GM19452 (cell line): ENCODE measurements around the gene KLK4.
"Not testable (repeated sequence)": the region's sequence is repeated elsewhere in the genome, so short reads cannot be mapped to it uniquely, and the experiment has no call there.

Experiments used
- ATAC-seq: cut with Tn5 transposase; IDR thresholded peaks from one replicate; pipeline ENCODE4 v1.9.1; 2021; ENCODE audit not compliant: unreplicated experiment

Gene KLK4

GRCh38 chr19:50916069-50916468, 4.9 kb upstream of the KLK4 start:
- no peak for ATAC-seq

- ATAC-seq, result no peak
Observed at GRCh38 chr19:50912727-50913716, 1.8 kb upstream of the KLK4 start.

- no peak for ATAC-seq
Observed at GRCh38 chr19:50912102-50912599, 956 bp upstream of the KLK4 start.

GRCh38 chr19:50910722-50911121, 473 bp downstream of the KLK4 start:
- ATAC-seq, result no peak

GRCh38 chr19:50909240-50910070, 1.7 kb downstream of the KLK4 start:
- no peak for ATAC-seq

GRCh38 chr19:50908336-50908735, 2.9 kb downstream of the KLK4 start:
- no peak for ATAC-seq

- ATAC-seq, result no peak
Observed at GRCh38 chr19:50906217-50906616, 5.0 kb downstream of the KLK4 start.

GRCh38 chr19:50902640-50903039, 8.6 kb downstream of the KLK4 start:
- ATAC-seq, result no peak

GRCh38 chr19:50899569-50899968, 11.6 kb downstream of the KLK4 start:
- no peak for ATAC-seq

- ATAC-seq, result no peak
Observed at GRCh38 chr19:50898018-50898417, 13.2 kb downstream of the KLK4 start.

- no peak for ATAC-seq
Observed at GRCh38 chr19:50897612-50898011, 13.6 kb downstream of the KLK4 start.

GRCh38 chr19:50897191-50897607, 14.0 kb downstream of the KLK4 start:
- ATAC-seq, result peak; percentile 8

GRCh38 chr19:50896591-50897190, 14.5 kb downstream of the KLK4 start:
- peak; percentile 77 for ATAC-seq

GRCh38 chr19:50896089-50896590, 15.1 kb downstream of the KLK4 start:
- ATAC-seq, result not testable (repeated sequence)

- ATAC-seq, result no peak
Observed at GRCh38 chr19:50894478-50895356, 16.5 kb downstream of the KLK4 start.

GRCh38 chr19:50893047-50893736, 18.0 kb downstream of the KLK4 start:
- ATAC-seq, result no peak

GRCh38 chr19:50891253-50891625, 20.0 kb downstream of the KLK4 start:
- no peak for ATAC-seq

GRCh38 chr19:50890422-50891252, 20.6 kb downstream of the KLK4 start:
- no peak for ATAC-seq

- no peak for ATAC-seq
Observed at GRCh38 chr19:50889638-50890037, 21.6 kb downstream of the KLK4 start.
